ENCODE results near the gene SPOCK3.

GRCh38 chr4:167265231-167265630 lies 30.9 kb upstream of the SPOCK3 start:
- TF ChIP-seq POLR2A (IDR thresholded peaks at IDR 0.05) (no peak), CTCF (IDR thresholded peaks at IDR 0.05) (no peak)
